Endothelial cell of umbilical vein (primary cell): ENCODE data around the gene ADAMTS17. TPM values are rescaled to one million over a fixed set of nuclear protein-coding genes. Genes with fewer than 3 reads are reported as not detected.

ENCODE experiments used
- BruUV-seq: library from RNA; stranded (reverse); fragments of 400-500 nt; replicated peaks from 2 replicates; lab custom pipeline; 2021; lab: Mats Ljungman, UMichigan
- CTCF ChIA-PET: fragments of 300-600, 350-600 bp; sonication (Branson Sonifier 250); formaldehyde crosslinking; loops from one replicate; lab custom pipeline; 2021; ENCODE audit warnings: antibody characterized with exemption, inconsistent platforms; lab: Charles Lee
- POLR2A ChIA-PET: fragments of 300-600, 350-600 bp; sonication (Branson Sonifier 250); formaldehyde crosslinking; loops from one replicate; lab custom pipeline; 2021; ENCODE audit warnings: antibody characterized with exemption, inconsistent platforms; lab: Charles Lee
- DNase-seq: peaks from one replicate; pipeline ENCODE4 v3.0.0-alpha.2; 2011; ENCODE audit warnings: low read depth, low spot score
- FAIRE-seq: peaks from 2 replicates; lab custom pipeline; 2011; peaks lifted over from hg19 to GRCh38; lab: Jason Lieb, UNC
- H2AFZ ChIP-seq: 2 replicates; pipeline ENCODE4 v1.6.0; 2012; ENCODE audit warnings: low read depth, low read length, control low read depth, inconsistent platforms
- H3K27ac ChIP-seq: 2 replicates; pipeline ENCODE4 v1.5.1; 2011; ENCODE audit warnings: low read depth, mild to moderate bottlenecking, control low read depth, low read length, moderate library complexity; ENCODE audit not compliant: insufficient read depth
- H3K27me3 ChIP-seq, 2 experiments: 2 replicates each; pipeline versions ENCODE4 v1.6.0 to v1.6.1; 2011; ENCODE audit warnings: low read length in 2 of 2, mixed read lengths in 1 of 2; ENCODE audit not compliant: control insufficient read depth in 2 of 2, insufficient read depth in 2 of 2
- H3K36me3 ChIP-seq, 2 experiments: 2 replicates in 1 of 2; 3 replicates in 1 of 2; pipeline ENCODE4 v1.5.1; 2011; ENCODE audit warnings: low read length in 2 of 2, mild to moderate bottlenecking in 1 of 2, moderate library complexity in 1 of 2; ENCODE audit not compliant: control insufficient read depth in 2 of 2, insufficient read depth in 2 of 2; ENCODE audit errors: extremely low read depth in 1 of 2
- H3K4me1 ChIP-seq: 3 replicates; pipeline ENCODE4 v1.5.1; 2011; ENCODE audit warnings: mild to moderate bottlenecking, low read length; ENCODE audit not compliant: control insufficient read depth, insufficient read depth; ENCODE audit errors: extremely low read depth
- H3K4me2 ChIP-seq: 2 replicates; pipeline ENCODE4 v1.6.1; 2011; ENCODE audit warnings: low read length, control low read depth, mixed read lengths; ENCODE audit not compliant: insufficient read depth
- H3K4me3 ChIP-seq, 3 experiments: fragments of 200-600 bp in 1 of 3; sonication (generic), shearing (Covaris generic) in 1 of 3; replicated peaks in 1 of 3; 2 replicates each; pipeline ENCODE4 v1.5.1; 2011 to 2016; ENCODE audit warnings: control low read depth in 3 of 3, low read length in 3 of 3, mild to moderate bottlenecking in 2 of 3, inconsistent platforms in 1 of 3, low read depth in 1 of 3, moderate library complexity in 1 of 3; ENCODE audit not compliant: insufficient read depth in 1 of 3
- H3K79me2 ChIP-seq: 2 replicates; pipeline ENCODE4 v1.6.0; 2012; ENCODE audit warnings: low read length, inconsistent platforms; ENCODE audit not compliant: control insufficient read depth, insufficient read depth
- H3K9ac ChIP-seq: replicated peaks from 2 replicates; pipeline ENCODE3; 2011; ENCODE audit warnings: low read length, control low read depth; ENCODE audit not compliant: insufficient read depth; ENCODE audit errors: extremely low read depth
- H3K9me1 ChIP-seq: replicated peaks from 3 replicates; pipeline ENCODE4 v1.6.0; 2011; ENCODE audit warnings: mild to moderate bottlenecking, low read length; ENCODE audit not compliant: control insufficient read depth, insufficient read depth; ENCODE audit errors: extremely low read depth
- H3K9me3 ChIP-seq: replicated peaks from 2 replicates; pipeline ENCODE4 v1.5.1; 2012; ENCODE audit warnings: low read length, inconsistent platforms; ENCODE audit not compliant: control insufficient read depth, insufficient read depth
- H4K20me1 ChIP-seq: replicated peaks from 2 replicates; pipeline ENCODE3; 2011; ENCODE audit warnings: mild to moderate bottlenecking, low read length; ENCODE audit not compliant: control insufficient read depth, insufficient read depth; ENCODE audit errors: extremely low read depth
- EZH2 ChIP-seq: IDR thresholded peaks from 2 replicates; pipeline ENCODE4 v1.6.1; 2012; ENCODE audit warnings: borderline replicate concordance, low read depth, mild to moderate bottlenecking, moderate library complexity, low read length, inconsistent platforms; ENCODE audit not compliant: severe bottlenecking
- FOS ChIP-seq: IDR thresholded peaks from 2 replicates; pipeline ENCODE4 v1.6.1; 2011; ENCODE audit warnings: mild to moderate bottlenecking, low read length, moderate library complexity, borderline replicate concordance; ENCODE audit not compliant: insufficient read depth
- GATA2 ChIP-seq: IDR thresholded peaks from 2 replicates; pipeline ENCODE4 v1.7.0; 2011; ENCODE audit warnings: low read depth, mild to moderate bottlenecking, moderate library complexity, mixed read lengths, low read length; ENCODE audit not compliant: insufficient read length, insufficient read depth
- JUN ChIP-seq: IDR thresholded peaks from 2 replicates; pipeline ENCODE4 v1.6.1; 2011; ENCODE audit warnings: borderline replicate concordance, low read depth; ENCODE audit not compliant: insufficient read length, insufficient read depth
- MYC ChIP-seq: IDR thresholded peaks from one replicate; pipeline ENCODE4 v1.6.1; 2011; ENCODE audit warnings: mild to moderate bottlenecking, low read depth, low read length
- POLR2A ChIP-seq: IDR thresholded peaks from 2 replicates; pipeline ENCODE4 v1.6.1; 2012; ENCODE audit warnings: low read depth, mild to moderate bottlenecking, control low read depth, low read length
- POLR2AphosphoS5 ChIP-seq: IDR thresholded peaks from 2 replicates; pipeline ENCODE4 v1.6.1; 2012; ENCODE audit warnings: low read depth, mild to moderate bottlenecking, control low read depth, low read length, moderate library complexity; ENCODE audit not compliant: insufficient read depth
- dilution Hi-C: fragments of 300-500 bp; cut with MboI; formaldehyde crosslinking; loops from one replicate; pipeline ENCODE4 v1.15.0; 2019; ENCODE audit warnings: low sequenced_read_pairs; ENCODE audit not compliant: extremely low pct_ligation_motif_present
- intact Hi-C: fragments of 100-400 bp; cut with micrococcal nuclease; formaldehyde crosslinking; loops from one replicate; pipeline ENCODE4 v1.10.0; 2022
- polyA plus RNA-seq, 4 experiments: library from polyadenylated mRNA; depleted of rRNA in 3 of 4; stranded (reverse) in 3 of 4; unstranded in 1 of 4; fragments of >200 nt; gene quantifications; 2 replicates each; pipeline versions ENCODE4 v1.2.1 to v1.2.3, GENCODE V29; 2011 to 2012; ENCODE audit warnings: missing spikeins in 1 of 4
- total RNA-seq: library from RNA; stranded (reverse); gene quantifications from 2 replicates; pipeline ENCODE4 v1.2.3, GENCODE V29; 2021
- TF ChIP-seq, protein P1 (sequence below), 2 donors: IDR thresholded peaks; 1 replicate in 1 of 2; 2 replicates in 1 of 2; pipeline ENCODE4 v1.5.1; 2011; ENCODE audit warnings: low read length in 2 of 2, mild to moderate bottlenecking in 2 of 2, moderate library complexity in 2 of 2, control low read depth in 1 of 2, inconsistent platforms in 1 of 2, low read depth in 1 of 2; ENCODE audit not compliant: insufficient read depth in 1 of 2; ENCODE audit errors: extremely low read depth in 1 of 2
- TF ChIP-seq, protein P2 (sequence below): IDR thresholded peaks from 2 replicates; pipeline ENCODE4 v1.6.1; 2011; ENCODE audit not compliant: insufficient read depth, insufficient read length

ADAMTS17 gene
- total and polyA plus RNA-seq, 2 donors (not counting 3 experiments of a cell fraction or from before 2014, with no cell fraction given), result 0.12 TPM; not detected in 1

DNA sequence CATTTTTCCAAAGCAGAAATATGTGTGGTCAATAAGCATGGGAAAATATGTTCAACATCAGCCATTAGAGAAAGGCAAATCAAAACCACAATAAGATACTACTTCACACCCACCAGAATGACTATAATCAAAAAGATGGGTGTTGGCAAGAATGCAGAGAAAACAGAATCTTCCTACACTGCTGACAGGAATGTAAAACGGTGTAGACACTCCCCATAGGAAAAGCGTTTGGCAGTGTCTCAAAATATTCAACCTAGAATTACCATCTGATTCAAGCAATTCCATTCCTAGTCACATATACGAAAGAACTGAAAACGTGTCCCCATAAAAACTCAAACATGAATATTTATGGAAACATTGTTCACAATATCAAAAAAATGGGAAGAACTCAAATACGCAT is 123.3 kb downstream of the ADAMTS17 start:
- Histone ChIP-seq H3K9me1 (no peaks in the 10 kb centered on the region), H3K79me2 (no peaks in the 10 kb centered on the region), H2AFZ (no peak overlapping the region), H3K27me3 (no peaks in the 10 kb centered on the region), H4K20me1 (no peaks in the 10 kb centered on the region), H3K9me3 (peaks cover 2% of the 10 kb centered on the region), H3K9ac (no peak overlapping the region), H3K36me3 (no peaks in the 10 kb centered on the region), H3K4me2 (no peak overlapping the region), H3K4me1 (no peaks in the 10 kb centered on the region), H3K4me3 (no peak overlapping the region), H3K27ac (no peak overlapping the region)
- ChIA-PET CTCF (no interaction called here), POLR2A (no interaction called here)
- intact Hi-C loops, result no loop called here
- TF ChIP-seq, protein P1, sequence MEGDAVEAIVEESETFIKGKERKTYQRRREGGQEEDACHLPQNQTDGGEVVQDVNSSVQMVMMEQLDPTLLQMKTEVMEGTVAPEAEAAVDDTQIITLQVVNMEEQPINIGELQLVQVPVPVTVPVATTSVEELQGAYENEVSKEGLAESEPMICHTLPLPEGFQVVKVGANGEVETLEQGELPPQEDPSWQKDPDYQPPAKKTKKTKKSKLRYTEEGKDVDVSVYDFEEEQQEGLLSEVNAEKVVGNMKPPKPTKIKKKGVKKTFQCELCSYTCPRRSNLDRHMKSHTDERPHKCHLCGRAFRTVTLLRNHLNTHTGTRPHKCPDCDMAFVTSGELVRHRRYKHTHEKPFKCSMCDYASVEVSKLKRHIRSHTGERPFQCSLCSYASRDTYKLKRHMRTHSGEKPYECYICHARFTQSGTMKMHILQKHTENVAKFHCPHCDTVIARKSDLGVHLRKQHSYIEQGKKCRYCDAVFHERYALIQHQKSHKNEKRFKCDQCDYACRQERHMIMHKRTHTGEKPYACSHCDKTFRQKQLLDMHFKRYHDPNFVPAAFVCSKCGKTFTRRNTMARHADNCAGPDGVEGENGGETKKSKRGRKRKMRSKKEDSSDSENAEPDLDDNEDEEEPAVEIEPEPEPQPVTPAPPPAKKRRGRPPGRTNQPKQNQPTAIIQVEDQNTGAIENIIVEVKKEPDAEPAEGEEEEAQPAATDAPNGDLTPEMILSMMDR (IDR thresholded peaks at IDR 0.05; ENCODE audit: extremely low read depth in 1 of 2, insufficient read depth in 1 of 2, low read depth in 1 of 2, low read length in 2 of 2), result no peak
- TF ChIP-seq EZH2 (no peak), FOS (no peak), POLR2AphosphoS5 (no peak), JUN (no peak), MYC (no peak), GATA2 (no peak), POLR2A (no peak)
- TF ChIP-seq, protein P2, sequence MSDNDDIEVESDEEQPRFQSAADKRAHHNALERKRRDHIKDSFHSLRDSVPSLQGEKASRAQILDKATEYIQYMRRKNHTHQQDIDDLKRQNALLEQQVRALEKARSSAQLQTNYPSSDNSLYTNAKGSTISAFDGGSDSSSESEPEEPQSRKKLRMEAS, result no peak
- FAIRE-seq (no peak), DNase-seq (no peak)
- BruUV-seq, result no TSS peak
- dilution Hi-C loops, result no loop called here
